OCI-LY7 (cell line): ENCODE data around the gene RAB24.

ENCODE experiments used
- EZH2phosphoT487 ChIP-seq: fragments of 200-600 bp; sonication (generic); IDR thresholded peaks from 2 replicates; pipeline ENCODE4 v1.6.1; 2018; ENCODE audit warnings: low read depth, borderline replicate concordance, mild to moderate bottlenecking, mixed run types, antibody characterized with exemption, low read length, moderate library complexity, mixed read lengths
- TF ChIP-seq, protein P1 (sequence below): fragments of 200-600 bp; sonication (generic); conservative IDR thresholded peaks from 2 replicates; pipeline ENCODE4 v1.5.1; 2014; ENCODE audit warnings: mild to moderate bottlenecking, antibody characterized with exemption, low read length, moderate library complexity, mixed read lengths

- TF ChIP-seq, protein P1, sequence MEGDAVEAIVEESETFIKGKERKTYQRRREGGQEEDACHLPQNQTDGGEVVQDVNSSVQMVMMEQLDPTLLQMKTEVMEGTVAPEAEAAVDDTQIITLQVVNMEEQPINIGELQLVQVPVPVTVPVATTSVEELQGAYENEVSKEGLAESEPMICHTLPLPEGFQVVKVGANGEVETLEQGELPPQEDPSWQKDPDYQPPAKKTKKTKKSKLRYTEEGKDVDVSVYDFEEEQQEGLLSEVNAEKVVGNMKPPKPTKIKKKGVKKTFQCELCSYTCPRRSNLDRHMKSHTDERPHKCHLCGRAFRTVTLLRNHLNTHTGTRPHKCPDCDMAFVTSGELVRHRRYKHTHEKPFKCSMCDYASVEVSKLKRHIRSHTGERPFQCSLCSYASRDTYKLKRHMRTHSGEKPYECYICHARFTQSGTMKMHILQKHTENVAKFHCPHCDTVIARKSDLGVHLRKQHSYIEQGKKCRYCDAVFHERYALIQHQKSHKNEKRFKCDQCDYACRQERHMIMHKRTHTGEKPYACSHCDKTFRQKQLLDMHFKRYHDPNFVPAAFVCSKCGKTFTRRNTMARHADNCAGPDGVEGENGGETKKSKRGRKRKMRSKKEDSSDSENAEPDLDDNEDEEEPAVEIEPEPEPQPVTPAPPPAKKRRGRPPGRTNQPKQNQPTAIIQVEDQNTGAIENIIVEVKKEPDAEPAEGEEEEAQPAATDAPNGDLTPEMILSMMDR = no peak
- TF ChIP-seq EZH2phosphoT487 = no peak
Measured at GRCh38 chr5:177299697-177300096, 3.8 kb downstream of the RAB24 start.
